Effector memory CD4-positive, alpha-beta T cell (primary cell): ENCODE data around the gene ZFHX3.

ENCODE experiments used
- DNase-seq, 3 donors: peaks; one replicate each; pipeline ENCODE4 v3.0.0-alpha.2; 2020
- H3K27ac ChIP-seq: 2 replicates; pipeline ENCODE4 v1.7.0; 2013; ENCODE audit warnings: mild to moderate bottlenecking, low read length, moderate library complexity; ENCODE audit not compliant: insufficient read depth, poor library complexity, severe bottlenecking
- H3K27me3 ChIP-seq: replicated peaks from 2 replicates; pipeline ENCODE4 v1.7.0; 2013; ENCODE audit warnings: mild to moderate bottlenecking, low read length; ENCODE audit not compliant: insufficient read depth, control insufficient read depth, poor library complexity, severe bottlenecking
- H3K36me3 ChIP-seq: 2 replicates; pipeline ENCODE4 v1.7.0; 2013; ENCODE audit warnings: mild to moderate bottlenecking, low read length, moderate library complexity; ENCODE audit not compliant: control insufficient read depth, insufficient read depth
- H3K4me1 ChIP-seq: 2 replicates; pipeline ENCODE4 v1.7.0; 2013; ENCODE audit warnings: low read length, mild to moderate bottlenecking; ENCODE audit not compliant: control insufficient read depth, insufficient read depth, poor library complexity, severe bottlenecking
- H3K4me3 ChIP-seq: 2 replicates; pipeline ENCODE4 v1.7.0; 2013; ENCODE audit warnings: low read length, low read depth, mild to moderate bottlenecking; ENCODE audit not compliant: insufficient read depth, poor library complexity, severe bottlenecking
- H3K9me3 ChIP-seq: 2 replicates; pipeline ENCODE4 v1.7.0; 2013; ENCODE audit warnings: mild to moderate bottlenecking, low read length, moderate library complexity; ENCODE audit not compliant: control insufficient read depth

The ZFHX3 gene

DNA sequence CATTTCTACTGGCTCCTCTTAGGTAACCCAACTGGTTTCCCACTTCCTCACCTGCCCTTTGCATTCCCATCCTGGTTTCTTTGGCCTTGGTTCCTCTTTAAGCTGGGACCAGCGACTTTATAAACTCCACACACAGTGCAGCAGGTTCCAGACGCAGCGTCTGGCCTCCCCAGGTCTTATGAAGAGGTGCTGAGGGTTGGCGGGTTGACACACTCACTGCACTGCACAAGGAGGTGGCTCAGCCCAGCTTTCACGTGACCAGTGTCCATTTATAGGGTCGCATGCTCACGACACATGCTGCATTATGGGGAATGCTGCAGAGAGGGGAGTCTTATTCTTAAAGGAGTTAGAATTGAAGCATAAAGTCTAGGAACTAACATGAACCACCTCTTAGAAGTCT lies 70.8 kb downstream of the ZFHX3 start:
- H3K9me3 ChIP-seq = no peaks in the 10 kb centered on the region
- no peaks in the 10 kb centered on the region for H3K27me3 ChIP-seq
- no peak overlapping the region for H3K27ac ChIP-seq
- no peak for DNase-seq
- no peak overlapping the region for H3K4me3 ChIP-seq
- H3K4me1 ChIP-seq = no peaks in the 10 kb centered on the region
- H3K36me3 ChIP-seq = no peaks in the 10 kb centered on the region

DNA sequence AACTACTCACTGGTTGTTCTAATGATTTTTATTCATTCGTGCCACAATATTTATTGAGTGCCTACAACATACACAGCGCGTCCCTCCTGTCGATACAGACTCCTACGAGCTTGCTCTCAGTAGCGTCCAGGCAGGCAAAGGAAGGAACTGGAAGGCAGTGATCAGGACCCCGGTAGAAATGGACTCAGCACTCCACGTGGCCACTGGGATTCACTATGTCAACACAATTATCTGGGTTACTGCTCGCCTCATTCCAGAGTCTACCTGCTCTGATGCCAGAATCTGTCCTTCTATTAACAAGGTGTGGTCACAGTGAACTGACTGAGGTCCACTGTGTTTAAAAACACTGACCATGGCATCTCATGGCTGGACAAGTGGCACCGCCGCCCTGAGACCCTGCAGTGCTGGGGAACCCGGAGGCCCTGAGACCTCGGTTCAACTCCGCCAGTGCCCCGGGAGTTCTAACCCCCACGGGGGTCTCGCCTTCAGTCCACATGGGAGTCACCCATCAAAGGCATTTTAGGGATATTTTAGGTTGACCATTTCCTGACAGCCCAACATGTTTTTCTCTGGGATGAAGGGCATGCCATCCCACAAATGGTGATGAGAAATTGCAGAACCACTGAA lies 71.4 kb downstream of the ZFHX3 start:
- no peak overlapping the region for H3K4me3 ChIP-seq
- no peak overlapping the region for H3K27ac ChIP-seq
- DNase-seq = no peak
- no peaks in the 10 kb centered on the region for H3K27me3 ChIP-seq
- no peaks in the 10 kb centered on the region for H3K9me3 ChIP-seq
- H3K36me3 ChIP-seq = no peaks in the 10 kb centered on the region
- H3K4me1 ChIP-seq = no peaks in the 10 kb centered on the region

DNA sequence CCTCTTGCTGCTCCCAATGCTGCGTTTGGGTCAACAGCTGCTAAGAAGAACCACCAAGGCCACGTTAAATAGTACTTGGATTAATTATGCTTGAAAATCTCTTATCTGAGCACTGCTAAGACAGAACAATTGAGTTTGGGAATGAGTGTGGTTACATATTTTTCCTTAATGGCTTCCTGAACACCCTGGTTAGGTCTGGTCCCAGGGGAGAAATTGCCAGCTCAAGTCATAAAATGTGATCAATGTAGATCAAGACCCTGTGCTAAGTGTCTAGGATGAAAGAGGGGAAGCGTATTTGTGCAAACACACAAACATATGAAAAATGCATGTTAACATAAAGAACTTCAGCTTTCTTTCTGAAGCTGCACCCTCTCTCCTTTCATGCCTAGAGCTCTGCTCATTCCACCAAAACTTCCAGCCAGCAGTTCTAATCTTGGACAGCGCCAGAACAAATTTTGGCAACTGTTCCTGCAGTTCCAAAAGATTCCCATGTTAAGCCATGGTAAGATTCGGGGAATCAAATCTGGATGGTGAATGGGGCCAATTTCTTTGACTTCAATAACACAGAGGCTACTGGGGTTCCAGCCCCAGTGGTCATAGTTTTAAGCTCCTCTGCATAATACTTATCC lies 72.0 kb downstream of the ZFHX3 start:
- Histone ChIP-seq H3K9me3 (no peaks in the 10 kb centered on the region), H3K36me3 (no peaks in the 10 kb centered on the region), H3K4me3 (no peak overlapping the region), H3K4me1 (no peaks in the 10 kb centered on the region), H3K27me3 (no peaks in the 10 kb centered on the region), H3K27ac (no peak overlapping the region)
- no peak for DNase-seq

DNA sequence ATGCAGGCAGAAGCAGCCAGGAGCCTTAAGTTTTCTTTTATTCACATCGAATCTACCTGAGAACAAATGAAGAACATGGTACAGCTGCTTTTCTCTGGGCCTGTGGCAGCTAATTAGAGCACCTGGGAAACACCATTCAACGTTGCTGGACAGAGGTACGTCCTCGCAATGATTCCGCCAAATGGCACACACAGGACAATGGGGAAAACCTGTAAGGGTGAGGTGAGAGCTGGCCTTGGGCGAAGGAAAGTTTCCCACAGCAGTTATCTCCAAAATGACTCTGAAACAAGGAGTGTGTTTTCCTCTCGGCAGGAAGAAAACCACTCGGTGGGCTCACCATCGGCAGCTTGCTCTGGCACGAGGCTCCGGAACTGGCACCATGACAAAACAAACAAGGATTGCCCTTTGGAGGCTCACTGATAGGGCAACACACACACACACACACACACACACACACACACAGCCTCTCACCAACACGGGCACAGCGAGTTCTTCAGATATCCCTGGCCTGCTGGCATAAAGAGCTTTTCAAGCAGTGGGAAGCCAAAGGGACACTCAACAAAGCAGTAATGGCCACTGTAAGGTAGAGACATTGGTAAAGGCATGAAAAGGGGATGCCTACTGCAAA lies 73.7 kb downstream of the ZFHX3 start:
- no peak overlapping the region for H3K4me3 ChIP-seq
- no peak for DNase-seq
- no peaks in the 10 kb centered on the region for H3K9me3 ChIP-seq
- no peaks in the 10 kb centered on the region for H3K4me1 ChIP-seq
- no peaks in the 10 kb centered on the region for H3K27me3 ChIP-seq
- no peaks in the 10 kb centered on the region for H3K36me3 ChIP-seq
- H3K27ac ChIP-seq = no peak overlapping the region

DNA sequence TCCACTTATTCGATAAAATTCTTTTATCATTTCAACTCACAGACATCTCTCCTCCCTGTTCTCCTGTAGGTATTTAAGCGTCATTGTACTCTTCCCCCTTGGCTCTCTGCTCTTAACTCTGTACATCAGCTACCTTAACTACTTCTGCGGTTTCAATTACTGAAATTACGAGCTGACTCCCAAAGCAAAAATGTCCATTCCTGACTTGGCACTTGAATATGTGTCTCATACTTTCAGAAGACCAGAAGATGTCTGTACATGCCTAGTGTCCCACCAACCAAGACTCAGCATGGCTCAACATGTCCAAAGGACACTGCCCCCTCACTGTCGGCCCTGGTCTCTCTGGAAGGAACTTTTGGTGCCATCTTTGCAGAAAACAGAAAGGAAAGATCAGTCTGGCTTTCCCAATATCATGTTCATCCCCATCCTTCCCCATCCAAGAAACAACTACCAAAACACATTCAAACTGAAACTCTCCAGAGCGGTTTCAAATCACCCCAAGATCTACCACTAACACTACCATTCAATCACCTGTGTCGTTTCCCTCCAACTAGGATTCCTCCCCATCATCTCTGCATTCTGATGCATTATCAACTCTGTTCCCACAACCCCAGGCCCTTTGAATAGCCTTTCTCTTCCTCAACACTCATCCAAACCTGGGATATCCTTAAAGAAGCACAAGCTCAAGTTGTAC lies 74.9 kb downstream of the ZFHX3 start:
- Histone ChIP-seq H3K27me3 (no peaks in the 10 kb centered on the region), H3K27ac (no peak overlapping the region), H3K36me3 (no peaks in the 10 kb centered on the region), H3K4me1 (no peaks in the 10 kb centered on the region), H3K9me3 (no peaks in the 10 kb centered on the region), H3K4me3 (no peak overlapping the region)
- no peak for DNase-seq

DNA sequence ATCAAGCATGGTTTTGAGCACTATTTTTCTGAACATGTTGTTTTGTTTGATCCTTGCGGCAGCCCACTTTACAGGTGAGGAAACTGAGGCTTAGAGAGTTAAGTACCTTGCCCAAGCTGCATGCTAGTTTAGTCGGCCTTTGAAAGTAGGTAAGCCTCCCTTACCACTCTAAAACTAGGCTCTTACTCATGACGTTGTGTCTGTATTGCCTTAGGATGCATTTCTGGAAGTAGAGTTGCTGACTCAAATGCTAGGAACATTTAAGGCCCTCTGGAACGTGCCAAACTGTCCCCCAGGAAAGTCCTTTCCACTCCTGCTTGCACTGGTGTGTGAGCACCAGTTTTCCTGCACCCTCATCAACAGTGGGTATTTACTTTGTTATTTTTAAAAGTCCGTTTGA lies 76.6 kb downstream of the ZFHX3 start:
- Histone ChIP-seq H3K4me3 (no peak overlapping the region), H3K36me3 (no peaks in the 10 kb centered on the region), H3K27ac (no peak overlapping the region), H3K27me3 (no peaks in the 10 kb centered on the region), H3K4me1 (no peaks in the 10 kb centered on the region), H3K9me3 (no peaks in the 10 kb centered on the region)
- DNase-seq = no peak

DNA sequence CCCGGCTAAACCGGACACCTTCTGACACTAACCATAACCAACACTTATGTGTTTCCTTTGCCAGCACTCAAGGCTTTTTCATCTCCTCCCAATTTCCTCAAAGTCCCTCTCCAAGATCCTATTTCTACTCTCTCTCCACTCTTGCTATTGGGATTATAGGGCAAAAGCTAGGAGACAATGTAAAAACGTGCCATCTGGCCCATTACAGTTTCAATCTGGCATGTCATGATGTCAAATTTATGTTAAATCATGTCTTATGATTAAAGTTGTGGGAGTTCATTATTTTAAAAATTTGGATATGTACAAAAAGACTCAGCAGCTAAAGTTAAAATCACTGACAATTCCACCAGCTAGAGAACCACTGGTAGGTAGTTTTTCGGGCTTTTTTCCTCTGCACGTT lies 77.3 kb downstream of the ZFHX3 start:
- Histone ChIP-seq H3K27me3 (no peaks in the 10 kb centered on the region), H3K36me3 (no peaks in the 10 kb centered on the region), H3K4me1 (no peaks in the 10 kb centered on the region), H3K27ac (no peak overlapping the region), H3K4me3 (no peak overlapping the region), H3K9me3 (no peaks in the 10 kb centered on the region)
- no peak for DNase-seq

DNA sequence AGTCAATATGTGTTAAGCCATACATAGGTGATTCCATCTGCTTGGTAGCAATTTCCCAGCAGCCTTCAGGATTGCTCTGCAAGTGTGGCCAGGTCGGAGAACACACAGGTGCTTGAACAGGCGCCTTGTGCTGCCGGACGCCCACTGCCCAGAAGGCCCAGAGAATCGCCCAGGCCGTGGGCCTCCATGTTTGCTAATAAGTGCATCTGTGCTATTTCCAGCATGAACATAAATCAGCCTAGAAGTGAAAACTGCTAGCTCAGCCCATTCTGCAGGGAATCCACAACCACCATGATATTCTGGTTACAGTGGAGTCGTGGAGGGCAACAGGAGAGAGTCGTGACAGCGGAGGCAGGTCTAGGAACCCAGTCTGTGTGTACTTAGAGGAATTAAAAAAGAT lies 78.1 kb downstream of the ZFHX3 start:
- Histone ChIP-seq H3K4me3 (no peak overlapping the region), H3K9me3 (no peaks in the 10 kb centered on the region), H3K27me3 (no peaks in the 10 kb centered on the region)

DNA sequence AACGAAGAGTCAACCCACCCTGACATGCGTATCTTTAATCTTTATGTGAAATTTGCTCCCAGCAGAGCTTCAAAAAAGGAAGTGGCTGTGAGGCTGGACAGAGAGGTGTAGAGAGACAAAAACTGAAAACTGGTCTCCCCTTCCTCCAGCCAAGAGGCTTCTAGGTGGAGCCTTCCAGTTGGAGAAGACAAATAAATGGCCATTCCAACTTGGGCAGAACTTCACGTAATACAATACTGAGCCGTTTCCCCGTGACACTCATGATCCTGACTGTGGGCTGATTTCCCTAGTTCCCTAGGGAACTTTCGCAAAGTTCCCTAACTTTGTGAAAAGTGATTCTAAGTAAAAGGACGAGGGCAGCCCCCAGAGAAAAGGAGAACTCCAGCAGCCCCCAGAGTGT lies 78.8 kb downstream of the ZFHX3 start:
- H3K27ac ChIP-seq = no peak overlapping the region
- DNase-seq = no peak

More for the DNA sequence above, 78.1 kb downstream of the ZFHX3 start:
- no peak for DNase-seq
- Histone ChIP-seq H3K27ac (no peak overlapping the region), H3K36me3 (no peaks in the 10 kb centered on the region), H3K4me1 (no peaks in the 10 kb centered on the region)

DNA sequence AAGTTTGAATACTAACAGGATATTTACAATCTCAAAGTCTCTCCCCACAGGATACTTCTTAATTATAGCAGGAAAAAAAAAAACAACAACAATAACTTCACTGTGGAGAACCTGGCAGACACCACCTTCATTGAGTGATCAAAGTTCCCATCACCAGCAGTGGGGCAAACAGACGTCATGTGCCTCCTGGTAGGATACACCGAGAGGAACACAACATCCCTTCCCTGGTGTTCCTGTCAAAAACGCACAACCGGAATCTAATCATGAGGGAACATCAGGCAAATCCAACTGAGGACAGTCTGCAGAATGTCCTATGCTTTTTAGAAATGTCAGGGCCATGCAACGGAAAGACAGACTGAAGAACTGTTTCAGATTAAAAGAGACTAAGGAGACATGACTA lies 80.0 kb downstream of the ZFHX3 start:
- DNase-seq = no peak
- no peaks in the 10 kb centered on the region for H3K36me3 ChIP-seq

More for the DNA sequence above, 78.8 kb downstream of the ZFHX3 start:
- Histone ChIP-seq H3K9me3 (no peaks in the 10 kb centered on the region), H3K4me3 (no peak overlapping the region), H3K36me3 (no peaks in the 10 kb centered on the region), H3K27me3 (no peaks in the 10 kb centered on the region), H3K4me1 (no peaks in the 10 kb centered on the region)

More for the DNA sequence above, 80.0 kb downstream of the ZFHX3 start:
- H3K4me1 ChIP-seq = no peaks in the 10 kb centered on the region
- H3K27ac ChIP-seq = no peak overlapping the region
- H3K4me3 ChIP-seq = no peak overlapping the region
- no peaks in the 10 kb centered on the region for H3K9me3 ChIP-seq
- H3K27me3 ChIP-seq = no peaks in the 10 kb centered on the region
